GM21825 (cell line): Measurements from ENCODE around the gene CDH22.

Source experiments
- ATAC-seq: cut with Tn5 transposase; IDR thresholded peaks from one replicate; pipeline ENCODE4 v1.9.1; 2021; ENCODE audit warnings: mild to moderate bottlenecking, moderate library complexity; ENCODE audit not compliant: unreplicated experiment

Gene CDH22

GRCh38 chr20:46217583-46217982 lies 90.7 kb downstream of the CDH22 start:
- ATAC-seq = no peak

GRCh38 chr20:46216770-46217464 lies 91.4 kb downstream of the CDH22 start:
- ATAC-seq = no peak

- no peak for ATAC-seq
These were observed 92.2 kb downstream of the CDH22 start for GRCh38 chr20:46215913-46216707.

- ATAC-seq = no peak
These were observed 93.3 kb downstream of the CDH22 start for GRCh38 chr20:46214824-46215488.

- ATAC-seq = no peak
These were observed 94.1 kb downstream of the CDH22 start for GRCh38 chr20:46213946-46214823.

GRCh38 chr20:46212876-46213275 lies 95.4 kb downstream of the CDH22 start:
- no peak for ATAC-seq

- no peak for ATAC-seq
These were observed 96.0 kb downstream of the CDH22 start for GRCh38 chr20:46212252-46212651.

GRCh38 chr20:46211331-46211722 lies 97.0 kb downstream of the CDH22 start:
- no peak for ATAC-seq

GRCh38 chr20:46210672-46211330 lies 97.5 kb downstream of the CDH22 start:
- no peak for ATAC-seq

GRCh38 chr20:46209930-46210671 lies 98.2 kb downstream of the CDH22 start:
- no peak for ATAC-seq

GRCh38 chr20:46207793-46208192 lies 100.5 kb downstream of the CDH22 start:
- no peak for ATAC-seq

GRCh38 chr20:46206992-46207549 lies 101.2 kb downstream of the CDH22 start:
- ATAC-seq = no peak

- no peak for ATAC-seq
These were observed 102.3 kb downstream of the CDH22 start for GRCh38 chr20:46206025-46206424.

- no peak for ATAC-seq
These were observed 102.9 kb downstream of the CDH22 start for GRCh38 chr20:46205349-46205748.

- no peak for ATAC-seq
These were observed 103.6 kb downstream of the CDH22 start for GRCh38 chr20:46204594-46205186.

- no peak for ATAC-seq
These were observed 104.8 kb downstream of the CDH22 start for GRCh38 chr20:46203510-46203837.

GRCh38 chr20:46202766-46203509 lies 105.4 kb downstream of the CDH22 start:
- ATAC-seq = no peak
